ELF-1 (cell line): ENCODE data around the gene TPM2.
"Not testable (repeated sequence)": the region's sequence is repeated elsewhere in the genome, so short reads cannot be mapped to it uniquely, and the experiment has no call there.

Source experiments
- DNase-seq: peaks from one replicate; pipeline ENCODE4 v3.0.0-alpha.2; 2016; ENCODE audit warnings: low read depth, low spot score

Gene TPM2

GRCh38 chr9:35656348-35656747 lies 33.4 kb downstream of the TPM2 start:
- no peak for DNase-seq

DNA sequence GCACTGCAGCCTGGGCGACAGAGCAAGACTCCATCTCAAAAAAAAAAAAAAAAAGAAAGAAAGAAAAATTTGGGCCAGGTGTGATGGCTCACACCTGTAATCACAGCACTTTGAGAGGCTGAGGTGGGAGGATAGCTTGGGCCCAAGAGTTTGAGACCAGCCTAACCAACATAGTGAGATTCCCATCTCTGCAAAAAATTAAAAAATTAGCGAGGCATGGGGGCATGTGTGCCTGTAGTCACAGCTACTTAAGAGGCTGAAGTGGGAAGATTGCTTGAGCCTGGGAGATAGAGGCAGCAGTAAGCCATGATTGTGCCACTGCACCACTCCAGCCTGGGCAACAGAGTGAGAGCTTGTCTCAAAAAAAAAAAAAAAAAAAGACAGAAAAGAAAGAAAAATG lies 36.1 kb downstream of the TPM2 start:
- no peak for DNase-seq

DNA sequence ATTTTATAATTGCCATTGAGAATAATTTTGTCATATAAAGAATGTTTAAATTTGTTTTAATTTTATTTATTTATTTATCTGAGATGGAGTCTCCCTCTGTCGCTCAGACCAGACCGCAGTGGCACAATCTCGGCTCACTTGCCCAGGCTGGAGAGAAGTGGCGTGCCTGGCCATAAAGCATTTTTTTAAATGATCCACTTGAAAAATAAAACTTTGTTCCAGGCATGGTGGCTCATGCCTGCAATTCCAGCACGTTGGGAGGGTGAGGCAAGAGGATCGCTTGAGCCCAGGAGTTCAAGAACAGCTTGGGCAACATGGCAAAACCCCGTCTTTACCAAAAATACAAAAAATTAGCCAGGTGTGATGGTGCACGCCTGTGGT lies 36.9 kb downstream of the TPM2 start:
- DNase-seq = no peak

DNA sequence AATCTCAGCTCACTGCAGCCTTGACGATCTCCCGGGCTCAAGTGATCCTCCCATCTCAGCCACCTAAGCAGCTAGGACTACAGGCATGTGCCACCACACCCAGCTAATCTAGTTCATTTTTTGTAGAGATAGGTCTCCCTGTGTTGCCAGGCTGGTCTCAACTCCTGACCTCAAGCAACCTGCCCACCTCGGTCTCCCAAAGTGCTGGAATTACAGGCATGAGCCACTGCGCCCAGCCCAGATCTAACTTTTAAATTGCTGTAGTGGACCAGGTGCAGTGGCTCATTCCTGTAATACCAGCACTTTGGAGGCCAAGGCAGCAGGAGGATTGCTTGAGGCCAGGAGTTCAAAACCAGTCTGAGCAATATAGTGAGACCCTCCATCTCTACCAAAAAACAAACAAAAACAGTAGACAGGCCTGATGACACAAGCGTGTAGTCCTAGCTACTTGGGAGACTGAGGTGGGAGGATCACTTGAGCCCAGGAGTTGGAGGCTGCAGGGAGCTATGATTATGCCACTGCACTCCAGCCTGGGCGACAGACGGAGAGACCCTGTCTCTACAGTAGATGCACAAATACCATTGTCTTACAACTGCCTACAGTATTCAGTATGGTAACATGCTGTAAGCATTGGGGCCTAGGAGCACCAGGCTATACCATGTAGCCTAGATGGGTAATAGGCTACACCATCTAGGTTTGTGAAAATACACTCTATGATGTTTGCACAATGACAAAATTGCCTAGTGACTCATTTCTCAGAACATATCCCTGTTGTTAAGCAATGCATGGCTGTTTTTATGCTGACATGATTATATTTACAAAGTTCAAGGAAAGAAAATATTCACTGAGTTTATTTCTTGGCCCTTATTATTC lies 37.5 kb downstream of the TPM2 start:
- DNase-seq = no peak

GRCh38 chr9:35650341-35651158 lies 39.2 kb downstream of the TPM2 start, which contains the start of gene SIT1:
Gene SIT1 (minus strand): TSS chr9:35650931. CDS start chr9:35650853, 78 bp downstream.
- no peak for DNase-seq

DNA sequence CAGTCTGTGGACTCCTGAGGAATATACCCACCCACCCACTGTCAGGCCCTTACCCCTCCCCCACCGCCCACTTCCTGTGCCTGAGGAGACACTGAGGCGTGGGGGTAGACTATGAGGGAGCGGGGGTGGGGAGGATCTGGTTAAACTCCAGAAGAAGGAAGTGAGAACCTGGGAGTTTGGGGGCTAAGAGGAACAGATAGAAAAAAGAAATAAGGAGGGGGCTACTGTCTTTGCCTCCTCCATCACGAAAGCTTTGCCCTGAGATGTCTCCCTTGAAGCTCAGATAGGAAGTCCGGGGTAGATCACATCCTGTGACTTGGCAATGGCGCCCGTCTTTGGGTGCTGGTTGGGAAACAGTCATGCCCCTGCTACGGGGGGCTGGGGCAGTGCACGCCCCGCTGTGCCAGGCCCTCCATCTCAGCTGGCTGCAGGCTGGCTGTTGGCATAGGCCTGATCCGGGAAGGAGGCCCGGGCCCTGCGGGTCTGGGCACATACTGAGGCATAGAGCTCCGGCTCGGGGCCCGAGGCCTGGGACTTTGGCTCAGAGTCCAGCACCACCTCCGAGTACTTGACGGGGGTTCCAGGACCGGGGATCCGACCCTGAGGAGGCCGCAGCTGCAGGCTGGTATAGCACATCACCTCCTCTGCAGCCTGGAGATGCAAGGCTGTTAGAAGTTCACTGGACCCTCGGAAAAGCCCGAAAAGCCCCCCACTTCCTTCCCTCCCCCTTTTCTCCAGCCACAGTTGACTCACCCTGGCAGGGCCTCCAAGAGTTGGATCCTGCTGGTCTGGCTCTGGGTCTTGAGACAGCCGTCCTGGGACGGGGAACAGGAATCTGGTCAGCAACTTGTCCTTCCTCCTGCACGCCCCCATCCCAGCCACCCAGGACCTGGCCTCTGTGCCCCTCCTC lies 40.0 kb downstream of the TPM2 start:
- DNase-seq = no peak

DNA sequence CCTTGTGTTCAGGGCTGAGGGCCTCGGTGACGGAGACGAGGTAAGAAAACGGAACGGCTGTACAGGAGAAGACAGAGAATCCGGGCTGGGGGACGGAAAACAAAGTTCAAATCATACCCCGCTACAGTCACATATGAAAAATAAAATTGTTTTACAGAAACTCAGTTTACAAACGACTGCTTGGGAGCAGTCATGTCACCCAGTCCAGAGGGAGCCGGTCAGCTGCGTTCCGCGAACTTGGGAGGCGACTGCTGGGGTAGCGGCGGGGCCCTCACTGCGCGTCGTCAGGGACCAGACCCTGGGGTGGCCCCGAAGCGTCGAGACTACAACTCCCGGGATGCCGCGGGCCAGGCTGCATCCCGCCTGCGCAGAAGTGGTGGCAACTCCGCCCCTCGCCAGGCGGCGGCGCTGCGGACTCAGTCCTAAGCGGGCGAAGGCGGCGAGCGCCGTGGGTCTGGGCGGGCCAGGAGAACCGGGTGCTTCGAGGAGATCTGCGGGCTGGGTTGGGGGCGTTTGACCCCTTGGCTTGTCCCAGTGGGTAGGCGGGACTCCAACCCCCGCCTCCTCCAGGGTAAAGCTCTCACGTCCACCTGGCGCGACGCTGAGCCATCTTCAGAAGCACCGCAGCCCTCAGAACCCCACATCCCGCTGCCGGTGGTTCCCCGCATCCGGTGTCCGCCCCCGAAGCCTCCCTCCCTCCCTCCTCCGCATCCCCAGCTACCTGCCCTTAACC lies 43.0 kb downstream of the TPM2 start:
- DNase-seq = peak; percentile 95

DNA sequence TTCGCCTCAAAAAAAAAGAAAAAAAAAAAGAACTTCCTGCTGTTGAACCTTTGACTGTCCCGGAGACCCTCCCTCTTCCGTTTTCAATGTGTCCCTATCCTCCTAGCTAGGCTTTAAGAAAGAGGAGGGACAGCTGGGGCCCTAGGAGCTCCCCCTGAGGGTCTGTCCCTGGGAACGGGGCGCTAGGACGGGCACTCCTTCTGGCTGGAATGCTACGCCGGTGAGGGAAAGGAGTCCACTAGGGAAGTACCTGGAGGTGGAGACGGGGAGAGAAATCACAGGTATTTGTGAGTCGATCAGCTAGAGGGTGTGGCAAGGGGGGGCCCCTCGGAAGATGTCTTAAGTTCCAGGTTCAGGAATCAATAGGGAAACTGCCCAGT lies 43.6 kb downstream of the TPM2 start:
- DNase-seq = peak; percentile 73

DNA sequence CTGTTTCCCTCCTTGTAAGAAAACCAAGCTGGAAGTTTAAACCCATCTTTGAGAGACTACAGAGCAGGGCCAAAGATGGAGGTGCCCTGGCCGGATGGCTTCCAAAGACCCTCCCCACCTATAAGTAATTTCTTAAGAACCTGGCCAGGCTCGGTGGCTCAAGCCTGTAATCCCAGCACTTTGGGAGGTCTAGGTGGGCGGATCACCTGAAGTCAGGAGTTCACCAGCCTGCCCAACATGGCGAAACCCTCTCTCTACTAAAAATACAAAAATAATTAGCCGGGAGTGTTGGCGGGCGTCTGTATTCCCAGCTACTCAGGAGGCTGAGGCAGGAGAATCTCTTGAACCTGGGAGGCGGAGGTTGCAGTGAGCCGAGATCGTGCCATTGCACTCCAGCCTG lies 44.0 kb downstream of the TPM2 start:
- DNase-seq = not testable (repeated sequence)

- no peak for DNase-seq
These were observed 46.7 kb downstream of the TPM2 start for GRCh38 chr9:35643046-35643445.

GRCh38 chr9:35641478-35641877 lies 48.2 kb downstream of the TPM2 start:
- DNase-seq = not testable (repeated sequence)

GRCh38 chr9:35640431-35640830 lies 49.3 kb downstream of the TPM2 start:
- not testable (repeated sequence) for DNase-seq

DNA sequence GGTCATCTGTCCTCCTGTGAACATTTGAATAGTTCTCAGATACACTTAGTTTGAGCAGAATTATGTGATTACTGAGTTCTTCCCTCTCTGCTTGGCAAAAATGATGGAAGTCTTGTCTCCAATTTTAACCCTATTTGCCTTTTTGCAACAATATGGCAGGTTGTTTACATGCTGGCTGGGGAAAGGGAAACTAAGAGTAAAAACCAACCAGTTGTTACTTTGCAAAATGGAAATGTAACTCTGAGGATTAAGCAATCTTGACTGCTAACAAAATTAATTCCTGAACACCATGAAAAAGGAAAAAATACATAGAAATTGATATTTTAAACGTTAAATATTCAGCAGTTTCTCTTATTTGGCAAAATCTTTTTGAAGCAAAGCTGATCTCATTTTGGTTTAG lies 50.1 kb downstream of the TPM2 start:
- no peak for DNase-seq

DNA sequence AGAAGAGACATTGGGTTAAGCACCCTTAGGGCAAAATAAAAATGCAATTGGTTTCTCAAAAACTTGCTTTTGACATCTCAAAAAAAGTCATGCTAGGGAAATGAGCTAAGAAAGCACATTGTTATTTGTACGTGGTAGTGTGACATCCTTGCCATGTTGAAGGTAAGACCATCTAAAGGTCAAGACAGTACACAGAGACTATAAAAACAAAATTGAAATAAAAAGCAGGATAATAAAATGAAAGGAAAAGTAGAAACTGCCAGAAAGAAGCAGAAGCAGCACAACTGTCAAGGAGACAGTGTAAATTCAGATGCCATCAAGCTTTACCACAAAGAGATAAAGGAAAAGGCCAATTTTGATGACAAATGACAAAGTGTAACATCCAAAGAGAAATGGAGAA lies 50.5 kb downstream of the TPM2 start:
- not testable (repeated sequence) for DNase-seq

GRCh38 chr9:35638751-35639150 lies 51.0 kb downstream of the TPM2 start:
- DNase-seq = not testable (repeated sequence)

DNA sequence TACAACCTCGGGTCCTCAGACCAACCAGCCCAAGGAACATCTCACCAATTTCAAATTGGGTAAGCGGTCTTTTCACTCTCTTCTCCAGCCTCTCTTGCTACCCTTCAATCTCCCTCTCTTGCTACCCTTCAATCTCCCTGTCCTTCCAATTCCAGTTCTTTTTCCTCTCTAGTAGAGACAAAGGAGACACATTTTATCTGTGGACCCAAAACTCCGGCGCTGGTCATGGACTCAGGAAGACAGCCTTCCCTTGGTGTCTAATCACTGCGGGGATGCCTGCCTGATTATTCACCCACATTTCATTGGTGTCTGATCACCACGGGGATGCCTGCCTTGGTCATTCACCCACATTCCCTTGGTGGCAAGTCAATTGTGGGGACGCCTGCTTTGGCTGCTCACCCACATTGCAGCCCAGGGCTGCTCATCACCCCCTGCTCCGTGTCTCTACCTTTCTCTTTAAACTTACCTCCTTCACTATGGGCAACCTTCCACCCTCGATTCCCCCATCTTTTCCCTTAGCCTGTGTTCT lies 52.2 kb downstream of the TPM2 start:
- not testable (repeated sequence) for DNase-seq

DNA sequence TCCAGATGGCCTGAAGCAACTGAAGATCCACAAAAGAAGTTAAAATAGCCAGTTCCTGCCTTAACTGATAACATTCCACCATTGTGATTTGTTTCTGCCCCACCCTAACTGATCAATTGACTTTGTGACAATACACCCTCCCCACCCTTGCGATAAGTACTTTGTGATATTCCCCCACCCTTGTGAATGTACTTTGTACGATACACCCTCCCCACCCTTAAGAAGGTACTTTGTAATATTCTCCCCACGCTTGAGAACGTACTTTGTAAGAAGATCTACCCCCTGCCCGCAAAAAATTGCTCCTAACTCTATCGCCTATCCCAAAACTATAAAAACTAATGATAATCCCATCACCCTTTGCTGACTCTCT lies 52.9 kb downstream of the TPM2 start:
- DNase-seq = not testable (repeated sequence)

- DNase-seq = no peak
These were observed 53.4 kb downstream of the TPM2 start for GRCh38 chr9:35636135-35636876.

DNA sequence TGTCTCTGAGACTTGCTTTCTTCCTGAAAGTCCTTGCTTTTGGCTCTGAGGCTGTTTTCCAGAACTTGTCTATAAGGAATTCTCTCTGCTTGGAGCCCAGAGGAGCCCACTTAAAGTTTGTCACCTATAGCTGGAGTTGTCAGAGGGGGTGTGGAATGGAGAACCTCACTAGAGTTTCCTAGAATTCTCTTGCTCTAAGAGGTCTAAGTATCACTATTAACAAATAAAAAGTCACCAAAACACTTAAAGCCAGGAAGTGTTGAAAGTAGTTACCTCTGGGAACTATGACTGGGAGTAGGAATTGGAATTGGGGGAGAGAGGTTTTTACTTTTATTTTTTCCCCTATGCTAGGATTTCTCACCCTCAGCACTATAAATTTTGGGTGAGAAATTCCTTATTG lies 54.0 kb downstream of the TPM2 start:
- no peak for DNase-seq
